Hepatocyte (in vitro differentiated cells): ENCODE data around the gene ATF7. TPM values are rescaled to one million over a fixed set of nuclear protein-coding genes. Genes with fewer than 3 reads are reported as not detected.

ENCODE experiments used
- DNase-seq: peaks from one replicate; pipeline ENCODE4 v3.0.0-alpha.2; 2016; ENCODE audit warnings: low spot score
- H2AFZ ChIP-seq: fragments of 200-600 bp; sonication (generic); 2 replicates; pipeline ENCODE4 v1.6.0; 2016; ENCODE audit warnings: antibody characterized with exemption, mild to moderate bottlenecking
- H3K27ac ChIP-seq: fragments of 200-600 bp; sonication (generic); 2 replicates; pipeline ENCODE4 v1.5.1; 2016; ENCODE audit warnings: mild to moderate bottlenecking
- H3K27me3 ChIP-seq: fragments of 200-600 bp; sonication (generic); 2 replicates; pipeline ENCODE4 v1.6.1; 2016
- H3K36me3 ChIP-seq: fragments of 200-600 bp; sonication (generic); replicated peaks from 2 replicates; pipeline ENCODE4 v1.5.1; 2016; ENCODE audit warnings: low read depth; ENCODE audit not compliant: insufficient read depth
- H3K4me1 ChIP-seq: fragments of 200-600 bp; sonication (generic); 2 replicates; pipeline ENCODE4 v1.5.1; 2016; ENCODE audit warnings: mild to moderate bottlenecking, moderate library complexity; ENCODE audit not compliant: insufficient read depth
- H3K4me2 ChIP-seq: fragments of 200-600 bp; sonication (generic); 2 replicates; pipeline ENCODE4 v1.6.0; 2016
- H3K4me3 ChIP-seq: fragments of 200-600 bp; sonication (generic); 2 replicates; pipeline ENCODE4 v1.5.1; 2016; ENCODE audit warnings: mild to moderate bottlenecking
- H3K79me2 ChIP-seq: fragments of 200-600 bp; sonication (generic); 2 replicates; pipeline ENCODE4 v1.6.0; 2017; ENCODE audit warnings: mild to moderate bottlenecking
- H3K9me2 ChIP-seq: fragments of 200-600 bp; sonication (generic); replicated peaks from 2 replicates; pipeline ENCODE4 v1.6.0; 2017; ENCODE audit warnings: mild to moderate bottlenecking; ENCODE audit not compliant: insufficient read depth
- H3K9me3 ChIP-seq: fragments of 200-600 bp; sonication (generic); 2 replicates; pipeline ENCODE4 v1.5.1; 2016; ENCODE audit warnings: low read depth, mild to moderate bottlenecking
- H4K20me1 ChIP-seq: fragments of 200-600 bp; sonication (generic); 2 replicates; pipeline ENCODE4 v1.6.0; 2016; ENCODE audit warnings: mild to moderate bottlenecking; ENCODE audit not compliant: insufficient read depth, poor library complexity, severe bottlenecking
- EZH2 ChIP-seq: fragments of 200-600 bp; sonication (generic); IDR thresholded peaks from 2 replicates; pipeline ENCODE4 v1.6.1; 2016; ENCODE audit warnings: antibody characterized with exemption, mild to moderate bottlenecking, borderline replicate concordance
- EZH2phosphoT487 ChIP-seq: fragments of 200-600 bp; sonication (generic); IDR thresholded peaks from one replicate; pipeline ENCODE4 v1.6.1; 2018; ENCODE audit warnings: antibody characterized with exemption, mild to moderate bottlenecking, low read depth, moderate library complexity; ENCODE audit not compliant: unreplicated experiment, severe bottlenecking
- WGBS: methylation state at CpG from one replicate; pipeline ENCODE4 v1.1.6; 2016; ENCODE audit warnings: low lambda C conversion rate; ENCODE audit errors: missing lambda C conversion rate; 5-methylcytosine and 5-hydroxymethylcytosine counted together
- polyA plus RNA-seq: library from polyadenylated mRNA; unstranded; fragments of >200 nt; fragmentation: Nextera tagmentation; extraction: Ambion mirVana; gene quantifications from 2 replicates; pipeline ENCODE4 v1.2.1, GENCODE V29; 2016
- total RNA-seq: library from RNA; depleted of rRNA; stranded (reverse); fragments of >200 nt; gene quantifications from 2 replicates; pipeline ENCODE4 v1.2.3, GENCODE V29; 2014
- TF ChIP-seq, protein P1 (sequence below): fragments of 200-600 bp; sonication (generic); IDR thresholded peaks from 2 replicates; pipeline ENCODE4 v1.5.1; 2016; ENCODE audit warnings: antibody characterized with exemption, mild to moderate bottlenecking; ENCODE audit not compliant: poor library complexity

ATF7 gene
- total and polyA plus RNA-seq, 2 experiments from 2014 or later = 17.8 to 19.2 TPM

DNA sequence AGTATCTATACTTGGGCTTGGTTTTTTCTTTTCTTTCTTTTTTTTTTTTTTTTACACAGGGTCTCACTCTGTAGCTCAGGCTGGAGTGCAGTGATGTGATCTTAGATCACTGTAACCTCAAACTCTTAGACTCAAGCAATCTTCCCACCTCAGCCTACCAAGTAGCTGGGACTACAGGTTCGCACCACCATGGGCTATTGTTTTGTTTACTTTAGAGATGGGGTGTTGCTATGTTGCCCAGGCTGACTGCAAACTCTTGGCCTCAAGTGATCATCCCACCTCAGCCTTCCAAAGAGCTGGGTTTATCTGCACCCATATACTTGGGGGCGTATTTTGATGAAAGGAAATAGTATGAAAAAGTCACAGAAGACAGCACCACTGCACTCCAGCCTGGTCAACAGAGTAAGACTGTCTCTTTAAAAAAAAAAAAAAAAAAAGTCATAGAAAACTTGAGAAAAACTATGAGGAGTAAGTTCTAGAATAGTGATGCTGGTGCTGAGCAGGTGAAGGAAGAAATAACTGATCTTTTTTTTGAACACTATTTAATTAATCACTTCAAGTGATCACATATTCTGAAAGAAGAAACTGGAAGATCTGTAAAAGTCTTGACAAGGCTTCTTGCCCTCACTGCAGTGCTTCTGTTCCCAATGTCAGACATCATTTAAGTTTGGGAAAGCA lies 65.1 kb downstream of the ATF7 start:
- Histone ChIP-seq H3K4me1 (no peaks in the 10 kb centered on the region), H3K4me3 (no peak overlapping the region), H3K9me2 (no peaks in the 10 kb centered on the region), H3K9me3 (no peaks in the 10 kb centered on the region), H3K27ac (peak overlapping the region; percentile 19), H3K79me2 (peaks cover 29% of the 10 kb centered on the region), H3K36me3 (no peaks in the 10 kb centered on the region), H2AFZ (no peak overlapping the region), H3K27me3 (no peaks in the 10 kb centered on the region), H3K4me2 (no peak overlapping the region), H4K20me1 (peaks cover 4% of the 10 kb centered on the region)
- no peak for DNase-seq
- TF ChIP-seq, protein P1, sequence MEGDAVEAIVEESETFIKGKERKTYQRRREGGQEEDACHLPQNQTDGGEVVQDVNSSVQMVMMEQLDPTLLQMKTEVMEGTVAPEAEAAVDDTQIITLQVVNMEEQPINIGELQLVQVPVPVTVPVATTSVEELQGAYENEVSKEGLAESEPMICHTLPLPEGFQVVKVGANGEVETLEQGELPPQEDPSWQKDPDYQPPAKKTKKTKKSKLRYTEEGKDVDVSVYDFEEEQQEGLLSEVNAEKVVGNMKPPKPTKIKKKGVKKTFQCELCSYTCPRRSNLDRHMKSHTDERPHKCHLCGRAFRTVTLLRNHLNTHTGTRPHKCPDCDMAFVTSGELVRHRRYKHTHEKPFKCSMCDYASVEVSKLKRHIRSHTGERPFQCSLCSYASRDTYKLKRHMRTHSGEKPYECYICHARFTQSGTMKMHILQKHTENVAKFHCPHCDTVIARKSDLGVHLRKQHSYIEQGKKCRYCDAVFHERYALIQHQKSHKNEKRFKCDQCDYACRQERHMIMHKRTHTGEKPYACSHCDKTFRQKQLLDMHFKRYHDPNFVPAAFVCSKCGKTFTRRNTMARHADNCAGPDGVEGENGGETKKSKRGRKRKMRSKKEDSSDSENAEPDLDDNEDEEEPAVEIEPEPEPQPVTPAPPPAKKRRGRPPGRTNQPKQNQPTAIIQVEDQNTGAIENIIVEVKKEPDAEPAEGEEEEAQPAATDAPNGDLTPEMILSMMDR = no peak
- TF ChIP-seq EZH2 (no peak), EZH2phosphoT487 (no peak)
- WGBS = 98% methylated on average over 2 of the region's 2 CpGs

DNA sequence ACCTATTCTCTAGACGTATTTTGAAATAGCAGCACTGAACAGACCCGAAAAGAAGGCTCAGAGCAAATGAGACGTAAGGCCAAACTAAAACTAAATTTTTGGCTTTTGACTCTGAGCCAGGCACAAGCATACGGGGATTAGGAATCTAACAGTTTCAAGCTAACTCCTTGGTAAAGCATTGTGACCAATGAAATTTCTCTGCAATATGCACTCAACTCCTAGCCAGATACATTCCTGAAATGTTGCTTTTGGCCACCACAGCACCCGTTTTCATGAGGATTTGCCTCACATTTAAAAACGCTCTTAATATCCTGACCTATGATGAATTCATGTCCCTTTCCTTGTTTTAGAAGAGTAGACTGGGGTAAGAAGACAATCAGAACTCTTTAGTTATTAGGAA lies 65.8 kb downstream of the ATF7 start:
- DNase-seq = no peak
- H3K9me3 ChIP-seq = no peaks in the 10 kb centered on the region
- no peak overlapping the region for H3K4me2 ChIP-seq
- TF ChIP-seq, protein P1 = no peak
- TF ChIP-seq EZH2 = no peak
- no peak for TF ChIP-seq EZH2phosphoT487
- H3K36me3 ChIP-seq = no peaks in the 10 kb centered on the region
- no peaks in the 10 kb centered on the region for H3K9me2 ChIP-seq
- peaks cover 28% of the 10 kb centered on the region for H3K79me2 ChIP-seq
- no peak overlapping the region for H3K27ac ChIP-seq
- H4K20me1 ChIP-seq = peaks cover 4% of the 10 kb centered on the region
- WGBS = 91% methylated on average over 6 of the region's 6 CpGs
- H3K27me3 ChIP-seq = no peaks in the 10 kb centered on the region
- no peaks in the 10 kb centered on the region for H3K4me1 ChIP-seq
- H2AFZ ChIP-seq = no peak overlapping the region
- H3K4me3 ChIP-seq = no peak overlapping the region

DNA sequence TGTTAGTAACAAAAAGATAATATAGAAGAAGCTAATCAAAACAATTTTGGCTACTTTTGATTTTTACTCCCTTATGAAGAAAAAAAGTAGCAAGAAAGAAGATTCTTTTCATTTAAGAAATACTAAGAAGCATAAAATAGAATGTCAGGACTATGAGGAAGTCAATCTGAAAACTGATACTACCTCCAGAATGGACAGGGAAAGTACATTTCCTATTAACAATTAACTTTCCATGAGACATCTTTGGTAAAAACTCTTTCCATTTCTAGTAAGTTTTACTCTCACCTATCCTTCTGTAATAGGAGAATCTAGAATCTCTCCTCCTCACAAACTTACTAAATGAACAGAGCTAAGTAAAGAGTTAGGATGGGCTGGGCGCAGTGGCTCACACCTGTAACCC lies 67.6 kb downstream of the ATF7 start:
- Histone ChIP-seq H3K36me3 (no peaks in the 10 kb centered on the region), H3K9me3 (no peaks in the 10 kb centered on the region), H3K9me2 (no peaks in the 10 kb centered on the region), H3K27me3 (no peaks in the 10 kb centered on the region), H3K4me2 (no peak overlapping the region), H3K27ac (no peak overlapping the region), H4K20me1 (peaks cover 4% of the 10 kb centered on the region), H2AFZ (no peak overlapping the region), H3K4me3 (no peak overlapping the region), H3K4me1 (no peaks in the 10 kb centered on the region), H3K79me2 (peaks cover 17% of the 10 kb centered on the region)
- 96% methylated on average over 1 of the region's 1 CpG for WGBS
- TF ChIP-seq, protein P1 = no peak
- TF ChIP-seq EZH2 (no peak), EZH2phosphoT487 (no peak)
- DNase-seq = no peak
